Testis (tissue), 5 donors: ENCODE measurements around the gene P2RY14. TPM values are rescaled to one million over a fixed set of nuclear protein-coding genes. Genes with fewer than 3 reads are reported as not detected.

ENCODE experiments used
- DNase-seq: peaks from one replicate; pipeline ENCODE4 v3.0.0-alpha.2; 2019
- H3K27ac ChIP-seq, 2 donors: fragments of 200-600 bp; sonication (generic); one replicate each; pipeline ENCODE4 v1.5.1; 2019
- H3K27me3 ChIP-seq: fragments of 200-600 bp; sonication (generic); one replicate; pipeline ENCODE4 v1.5.1; 2019
- H3K36me3 ChIP-seq: fragments of 200-600 bp; sonication (generic); one replicate; pipeline ENCODE4 v1.5.1; 2017; ENCODE audit warnings: low read depth; ENCODE audit errors: missing control alignments
- H3K4me1 ChIP-seq: fragments of 200-600 bp; sonication (generic); one replicate; pipeline ENCODE4 v1.5.1; 2019
- H3K4me3 ChIP-seq, 2 donors: fragments of 200-600 bp; sonication (generic); one replicate each; pipeline ENCODE4 v1.5.1; 2017 to 2019
- H3K9me3 ChIP-seq: fragments of 200-600 bp; sonication (generic); one replicate; pipeline ENCODE4 v1.5.1; 2017
- CTCF ChIP-seq, 3 experiments: fragments of 450-650 bp in 2 of 3; fragments of 200-600 bp in 1 of 3; sonication (generic) in 1 of 3; IDR thresholded peaks; one replicate each; pipeline ENCODE4 v1.5.1; 2016 to 2019; ENCODE audit warnings: antibody characterized with exemption in 3 of 3, mild to moderate bottlenecking in 2 of 3, moderate library complexity in 1 of 3
- POLR2A ChIP-seq: fragments of 450-650 bp; IDR thresholded peaks from one replicate; pipeline ENCODE4 v1.6.1; 2017; ENCODE audit warnings: antibody characterized with exemption, mild to moderate bottlenecking, moderate library complexity
- WGBS, 2 donors: methylation state at CpG; one replicate each; pipeline ENCODE4 v1.1.5; 2018; 5-methylcytosine and 5-hydroxymethylcytosine counted together
- intact Hi-C: fragments of 100-400 bp; cut with DNase I; formaldehyde crosslinking; loops from one replicate; pipeline ENCODE4 v1.15.1; 2023; ENCODE audit warnings: low total_unique reads
- long read RNA-seq, 2 donors: transcript quantifications; one replicate each; lab custom pipeline, GENCODE V29; 2026
- polyA plus RNA-seq: library from polyadenylated mRNA; stranded (reverse); fragments of 350-450 nt; fragmentation: Illumina TruSeq; extraction: RNeasy Lipid Tissue Mini Kit (QIAGEN cat#74804); gene quantifications from one replicate; pipeline ENCODE4 v1.2.3, GENCODE V29; 2014; ENCODE audit warnings: low read depth, low replicate concordance; ENCODE audit not compliant: insufficient read depth
- total RNA-seq, 2 donors: library from RNA; depleted of rRNA; stranded (reverse); fragments of >200 nt; gene quantifications; one replicate each; pipeline ENCODE4 v1.2.3, GENCODE V29; 2016

The P2RY14 gene
- under 1 TPM; 0.47 to 0.50 TPM for total RNA-seq
- 0.79 TPM for polyA plus RNA-seq
- long read RNA-seq, donor 1, partial matches to known transcripts, result 0 of 1 reads
- long read RNA-seq, donor 1, other reads (novel, unspliced or antisense), result 0 of 1 reads
- long read RNA-seq, donor 2, partial matches to known transcripts, result 0 of 1 reads
- long read RNA-seq, donor 2, other reads (novel, unspliced or antisense), result 0 of 1 reads

- no peak within 1 kb of the TSS for H3K4me3 ChIP-seq
- H3K9me3 ChIP-seq, result no peaks in the 10 kb centered on the region
- intact Hi-C loops, result no loop called here
- H3K27ac ChIP-seq, result no peak within 1 kb of the TSS
- no peaks in the 10 kb centered on the region for H3K27me3 ChIP-seq
- H3K36me3 ChIP-seq, result no peaks in the 10 kb centered on the region
- no peaks in the 10 kb centered on the region for H3K4me1 ChIP-seq
- no peak for TF ChIP-seq CTCF (IDR thresholded peaks at IDR 0.05)
- no peak for TF ChIP-seq POLR2A
- DNase-seq, result no peak
- 78 to 79% methylated on average over 4 of the region's 4 CpGs for WGBS, 2 donors
Observed at GRCh38 chr3:151278230-151278629, at the start of gene P2RY14. TSS of gene P2RY14 (minus strand) at chr3:151278542. CDS start at chr3:151214316, 64,226 bp downstream.

DNA sequence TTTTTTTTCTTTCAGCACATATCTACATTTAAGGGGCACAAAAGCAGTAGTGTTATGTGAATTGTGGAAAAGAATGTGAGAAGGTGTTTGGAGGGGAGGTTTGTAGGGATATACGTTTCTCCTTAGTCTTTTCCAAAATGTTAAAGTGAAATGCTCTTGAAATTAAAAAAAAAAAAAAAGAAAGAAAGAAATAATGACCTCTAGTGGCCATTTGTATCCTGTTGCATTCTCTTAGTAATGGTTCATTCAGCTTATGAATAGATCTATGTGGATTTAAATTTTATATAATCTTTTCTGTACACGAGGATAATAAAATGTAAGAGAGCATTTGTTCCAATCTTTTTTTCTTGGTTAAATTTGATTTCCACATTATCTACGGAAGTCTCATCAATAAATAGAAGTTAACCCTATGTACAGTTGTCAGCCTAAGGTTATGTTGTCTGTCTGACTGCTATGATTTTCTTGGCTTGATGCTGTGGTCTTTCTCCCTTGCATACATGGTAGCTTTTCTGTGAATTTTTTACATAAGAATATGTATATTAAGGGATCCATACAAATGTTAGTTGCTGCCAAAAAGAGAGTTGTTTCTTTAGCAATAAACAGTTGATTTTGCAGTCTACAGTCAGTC is 49.3 kb upstream of the P2RY14 start:
- H3K4me3 ChIP-seq, result no peak overlapping the region
- H3K4me1 ChIP-seq, result no peaks in the 10 kb centered on the region
- H3K27me3 ChIP-seq, result no peaks in the 10 kb centered on the region
- 26 to 31% methylated on average over 3 of the region's 3 CpGs for WGBS, 2 donors
- TF ChIP-seq POLR2A, result no peak
- peak in 1 of 3 experiments; percentile 72 for TF ChIP-seq CTCF (IDR thresholded peaks at IDR 0.05)
- H3K27ac ChIP-seq, result no peak overlapping the region
- intact Hi-C loops, result no loop called here
- no peaks in the 10 kb centered on the region for H3K36me3 ChIP-seq
- H3K9me3 ChIP-seq, result no peaks in the 10 kb centered on the region
- no peak for DNase-seq

- H3K4me3 ChIP-seq, result no peak overlapping the region
- no peaks in the 10 kb centered on the region for H3K4me1 ChIP-seq
- H3K9me3 ChIP-seq, result no peaks in the 10 kb centered on the region
- DNase-seq, result no peak
- no peaks in the 10 kb centered on the region for H3K27me3 ChIP-seq
- H3K27ac ChIP-seq, result no peak overlapping the region
- WGBS, 2 donors, result 79 to 92% methylated on average over 1 of the region's 1 CpG
- TF ChIP-seq POLR2A (no peak), CTCF (IDR thresholded peaks at IDR 0.05) (no peak)
- no peaks in the 10 kb centered on the region for H3K36me3 ChIP-seq
- intact Hi-C loops, result no loop called here
Observed at GRCh38 chr3:151322511-151322910, 44.2 kb upstream of the P2RY14 start.

DNA sequence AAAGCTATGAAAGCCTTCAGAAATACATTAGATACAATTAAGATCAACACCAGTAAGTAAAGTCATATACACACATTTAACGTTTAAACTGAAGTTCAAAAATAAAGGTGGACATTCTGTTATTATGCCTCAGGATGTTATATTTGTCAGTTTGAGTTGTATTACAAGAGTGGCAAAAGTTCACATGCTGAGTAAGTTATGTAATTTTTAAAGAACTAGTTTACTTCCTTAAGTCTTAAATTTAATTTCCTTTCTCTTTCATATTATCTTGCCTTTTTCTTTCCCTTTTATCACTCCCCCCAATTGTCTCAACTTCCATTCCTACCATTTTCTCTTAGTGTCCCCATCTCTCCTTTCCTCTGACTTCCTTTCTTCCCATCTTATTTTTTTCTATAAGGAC is 43.2 kb upstream of the P2RY14 start:
- no peaks in the 10 kb centered on the region for H3K36me3 ChIP-seq
- 74% methylated on average over 1 of the region's 1 CpG for WGBS, 2 donors
- TF ChIP-seq CTCF (IDR thresholded peaks at IDR 0.05), result no peak
- TF ChIP-seq POLR2A, result no peak
- no peaks in the 10 kb centered on the region for H3K9me3 ChIP-seq
- H3K27ac ChIP-seq, result no peak overlapping the region
- intact Hi-C loops, result no loop called here
- no peaks in the 10 kb centered on the region for H3K27me3 ChIP-seq
- no peaks in the 10 kb centered on the region for H3K4me1 ChIP-seq
- no peak for DNase-seq
- no peak overlapping the region for H3K4me3 ChIP-seq

DNA sequence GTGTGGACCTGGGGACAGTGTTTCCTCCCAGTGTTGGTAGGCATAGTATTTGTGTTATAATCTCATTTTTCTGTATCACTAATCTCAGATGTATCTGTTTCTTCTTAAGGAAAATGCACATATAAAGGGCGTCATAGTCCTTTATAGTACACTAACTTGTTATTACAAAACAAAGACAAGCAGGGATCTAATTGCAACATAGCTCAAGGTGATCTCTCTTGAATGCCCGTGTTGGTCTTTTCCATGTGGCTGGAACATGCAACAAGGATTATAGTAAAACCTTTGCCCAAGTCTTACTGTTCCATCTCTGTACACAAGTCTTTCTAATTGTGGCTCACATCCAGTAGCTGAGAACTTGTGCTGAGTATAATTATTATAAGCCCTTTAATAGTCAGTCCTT is 41.8 kb upstream of the P2RY14 start:
- Histone ChIP-seq H3K4me3 (no peak overlapping the region), H3K4me1 (no peaks in the 10 kb centered on the region), H3K27ac (no peak overlapping the region), H3K36me3 (no peaks in the 10 kb centered on the region), H3K9me3 (no peaks in the 10 kb centered on the region), H3K27me3 (no peaks in the 10 kb centered on the region)
- 93 to 96% methylated on average over 2 of the region's 2 CpGs for WGBS, 2 donors
- intact Hi-C loops, result no loop called here
- no peak for DNase-seq
- no peak for TF ChIP-seq CTCF (IDR thresholded peaks at IDR 0.05)
- no peak for TF ChIP-seq POLR2A
